Loucy (cell line): ENCODE measurements around the gene LILRA5.

Source experiments
- H2AFZ ChIP-seq: fragments of 200-600 bp; sonication (generic); 2 replicates; pipeline ENCODE4 v1.6.0; 2016; ENCODE audit warnings: antibody characterized with exemption, mild to moderate bottlenecking, low read length, moderate library complexity
- H3F3A ChIP-seq: fragments of 200-600 bp; 2 replicates; pipeline ENCODE4 v1.6.0; 2016; ENCODE audit warnings: antibody characterized with exemption, low read depth, mild to moderate bottlenecking
- H3K27me3 ChIP-seq: fragments of 200-600 bp; sonication (generic); 2 replicates; pipeline ENCODE4 v1.6.1; 2014; ENCODE audit warnings: low read length, mild to moderate bottlenecking; ENCODE audit not compliant: insufficient read depth, poor library complexity, severe bottlenecking
- H3K36me3 ChIP-seq: fragments of 200-600 bp; sonication (generic); 2 replicates; pipeline ENCODE4 v1.6.1; 2016; ENCODE audit warnings: low read length; ENCODE audit not compliant: insufficient read depth
- H3K4me1 ChIP-seq: fragments of 200-600 bp; sonication (generic); 2 replicates; pipeline ENCODE4 v1.5.1; 2014; ENCODE audit warnings: low read length, mild to moderate bottlenecking; ENCODE audit not compliant: insufficient read depth, poor library complexity, severe bottlenecking
- H3K4me2 ChIP-seq: fragments of 200-600 bp; sonication (generic); 2 replicates; pipeline ENCODE4 v1.6.0; 2014; ENCODE audit warnings: antibody characterized with exemption, low read length, low read depth, mild to moderate bottlenecking; ENCODE audit not compliant: poor library complexity, severe bottlenecking
- H3K4me3 ChIP-seq: fragments of 200-600 bp; sonication (generic); 2 replicates; pipeline ENCODE4 v1.5.1; 2014; ENCODE audit warnings: low read length, mild to moderate bottlenecking, mixed read lengths; ENCODE audit not compliant: poor library complexity, severe bottlenecking
- H3K79me2 ChIP-seq: fragments of 200-600 bp; sonication (generic); 2 replicates; pipeline ENCODE4 v1.6.1; 2014; ENCODE audit warnings: low read length; ENCODE audit not compliant: insufficient read depth
- H3K9ac ChIP-seq: fragments of 200-600 bp; sonication (generic); 2 replicates; pipeline ENCODE4 v1.6.0; 2014; ENCODE audit warnings: mild to moderate bottlenecking, low read depth, low read length, moderate library complexity; ENCODE audit not compliant: poor library complexity, severe bottlenecking
- H3K9me2 ChIP-seq: fragments of 200-600 bp; sonication (generic); replicated peaks from 2 replicates; pipeline ENCODE4 v1.6.1; 2016; ENCODE audit warnings: low read depth, low read length, mixed read lengths
- H3K9me3 ChIP-seq: fragments of 200-600 bp; sonication (generic); 2 replicates; pipeline ENCODE4 v1.6.1; 2014; ENCODE audit warnings: mild to moderate bottlenecking, antibody characterized with exemption, low read length, low read depth; ENCODE audit not compliant: insufficient read depth
- H4K20me1 ChIP-seq: fragments of 200-600 bp; sonication (generic); 2 replicates; pipeline ENCODE4 v1.6.0; 2014; ENCODE audit warnings: antibody characterized with exemption, low read length, mild to moderate bottlenecking; ENCODE audit not compliant: insufficient read depth, poor library complexity, severe bottlenecking
- CTCF ChIP-seq: fragments of 200-600 bp; sonication (generic); conservative IDR thresholded peaks from 2 replicates; pipeline ENCODE4 v1.5.1; 2014; ENCODE audit warnings: mild to moderate bottlenecking, antibody characterized with exemption, low read length
- EZH2phosphoT487 ChIP-seq: fragments of 200-600 bp; IDR thresholded peaks from 2 replicates; pipeline ENCODE4 v1.6.1; 2018; ENCODE audit warnings: antibody characterized with exemption, mild to moderate bottlenecking, moderate library complexity, borderline replicate concordance

LILRA5 gene

GRCh38 chr19:54319049-54319448, 6.1 kb upstream of the LILRA5 start:
- no peaks in the 10 kb centered on the region for H3K9me3 ChIP-seq
- no peaks in the 10 kb centered on the region for H3K36me3 ChIP-seq
- no peaks in the 10 kb centered on the region for H4K20me1 ChIP-seq
- no peaks in the 10 kb centered on the region for H3K9me2 ChIP-seq
- no peak overlapping the region for H2AFZ ChIP-seq
- no peaks in the 10 kb centered on the region for H3K79me2 ChIP-seq
- H3K27me3 ChIP-seq = no peaks in the 10 kb centered on the region
- TF ChIP-seq CTCF = no peak
- TF ChIP-seq EZH2phosphoT487 = no peak
- no peak overlapping the region for H3K4me2 ChIP-seq
- H3K4me3 ChIP-seq = no peak overlapping the region
- no peak overlapping the region for H3K9ac ChIP-seq
- no peaks in the 10 kb centered on the region for H3K4me1 ChIP-seq
- H3F3A ChIP-seq = no peaks in the 10 kb centered on the region

GRCh38 chr19:54317965-54318240, 4.9 kb upstream of the LILRA5 start:
- H3K4me3 ChIP-seq = no peak overlapping the region
- H3K9ac ChIP-seq = no peak overlapping the region
- no peak overlapping the region for H3K4me2 ChIP-seq
- no peaks in the 10 kb centered on the region for H3K4me1 ChIP-seq
- no peaks in the 10 kb centered on the region for H3K79me2 ChIP-seq
- no peaks in the 10 kb centered on the region for H3K36me3 ChIP-seq
- TF ChIP-seq EZH2phosphoT487 = no peak
- no peak for TF ChIP-seq CTCF
- H2AFZ ChIP-seq = no peak overlapping the region
- H3K9me3 ChIP-seq = no peaks in the 10 kb centered on the region
- no peaks in the 10 kb centered on the region for H3K9me2 ChIP-seq
- H4K20me1 ChIP-seq = no peaks in the 10 kb centered on the region
- no peaks in the 10 kb centered on the region for H3K27me3 ChIP-seq
- H3F3A ChIP-seq = no peaks in the 10 kb centered on the region

- no peak for TF ChIP-seq EZH2phosphoT487
Observed at GRCh38 chr19:54317108-54317964, 4.4 kb upstream of the LILRA5 start.

GRCh38 chr19:54316746-54317107, 3.8 kb upstream of the LILRA5 start:
- Histone ChIP-seq H3K4me2 (no peak overlapping the region), H3F3A (no peaks in the 10 kb centered on the region), H3K36me3 (no peaks in the 10 kb centered on the region), H3K79me2 (no peaks in the 10 kb centered on the region), H3K9me2 (no peaks in the 10 kb centered on the region), H2AFZ (no peak overlapping the region), H3K9me3 (no peaks in the 10 kb centered on the region), H3K27me3 (no peaks in the 10 kb centered on the region), H3K4me3 (no peak overlapping the region), H4K20me1 (no peaks in the 10 kb centered on the region), H3K4me1 (no peaks in the 10 kb centered on the region), H3K9ac (no peak overlapping the region)
- TF ChIP-seq CTCF (no peak), EZH2phosphoT487 (no peak)

More at GRCh38 chr19:54317108-54317964, 4.4 kb upstream of the LILRA5 start:
- no peaks in the 10 kb centered on the region for H3F3A ChIP-seq
- no peak overlapping the region for H3K9ac ChIP-seq
- H3K9me3 ChIP-seq = no peaks in the 10 kb centered on the region
- H4K20me1 ChIP-seq = no peaks in the 10 kb centered on the region
- H3K9me2 ChIP-seq = no peaks in the 10 kb centered on the region
- no peaks in the 10 kb centered on the region for H3K4me1 ChIP-seq
- no peak overlapping the region for H2AFZ ChIP-seq
- no peaks in the 10 kb centered on the region for H3K36me3 ChIP-seq
- no peak overlapping the region for H3K4me2 ChIP-seq
- no peaks in the 10 kb centered on the region for H3K79me2 ChIP-seq
- H3K27me3 ChIP-seq = no peaks in the 10 kb centered on the region
- no peak overlapping the region for H3K4me3 ChIP-seq
